ENCODE results near the gene ZBTB44.

Gene ZBTB44

GRCh38 chr11:130263351-130263750, 51.4 kb downstream of the ZBTB44 start:
- peaks cover 76% of the 10 kb centered on the region; the same call in 1 of the 2 replicates for H3K36me3 ChIP-seq (ENCODE audit: insufficient read depth, low read length)
- no peaks in the 10 kb centered on the region for H3F3A ChIP-seq (ENCODE audit: low read depth)
- peaks cover 40% of the 10 kb centered on the region for H4K20me1 ChIP-seq (ENCODE audit: insufficient read depth, low read length, poor library complexity, severe bottlenecking)
- H3K4me1 ChIP-seq (ENCODE audit: insufficient read depth, low read length, poor library complexity, severe bottlenecking) = peaks cover 8% of the 10 kb centered on the region
- no peak overlapping the region for H2AFZ ChIP-seq (ENCODE audit: low read length)
- H3K9ac ChIP-seq (ENCODE audit: low read depth, low read length, poor library complexity, severe bottlenecking) = no peak overlapping the region
- H3K4me3 ChIP-seq (ENCODE audit: low read length, poor library complexity, severe bottlenecking) = no peak overlapping the region
- H3K27me3 ChIP-seq (ENCODE audit: insufficient read depth, low read length, poor library complexity, severe bottlenecking) = no peaks in the 10 kb centered on the region
- peaks cover 73% of the 10 kb centered on the region for H3K79me2 ChIP-seq (ENCODE audit: insufficient read depth, low read length)
- no peak overlapping the region for H3K4me2 ChIP-seq (ENCODE audit: low read depth, low read length, poor library complexity, severe bottlenecking)
- H3K9me3 ChIP-seq (ENCODE audit: insufficient read depth, low read depth, low read length) = no peaks in the 10 kb centered on the region; the same call in 1 of the 2 replicates
- H3K9me2 ChIP-seq (replicated peaks; ENCODE audit: low read depth, low read length) = no peaks in the 10 kb centered on the region
- TF ChIP-seq EZH2phosphoT487 (IDR thresholded peaks at IDR 0.05; ENCODE audit: borderline replicate concordance) = no peak
- TF ChIP-seq, protein P1, sequence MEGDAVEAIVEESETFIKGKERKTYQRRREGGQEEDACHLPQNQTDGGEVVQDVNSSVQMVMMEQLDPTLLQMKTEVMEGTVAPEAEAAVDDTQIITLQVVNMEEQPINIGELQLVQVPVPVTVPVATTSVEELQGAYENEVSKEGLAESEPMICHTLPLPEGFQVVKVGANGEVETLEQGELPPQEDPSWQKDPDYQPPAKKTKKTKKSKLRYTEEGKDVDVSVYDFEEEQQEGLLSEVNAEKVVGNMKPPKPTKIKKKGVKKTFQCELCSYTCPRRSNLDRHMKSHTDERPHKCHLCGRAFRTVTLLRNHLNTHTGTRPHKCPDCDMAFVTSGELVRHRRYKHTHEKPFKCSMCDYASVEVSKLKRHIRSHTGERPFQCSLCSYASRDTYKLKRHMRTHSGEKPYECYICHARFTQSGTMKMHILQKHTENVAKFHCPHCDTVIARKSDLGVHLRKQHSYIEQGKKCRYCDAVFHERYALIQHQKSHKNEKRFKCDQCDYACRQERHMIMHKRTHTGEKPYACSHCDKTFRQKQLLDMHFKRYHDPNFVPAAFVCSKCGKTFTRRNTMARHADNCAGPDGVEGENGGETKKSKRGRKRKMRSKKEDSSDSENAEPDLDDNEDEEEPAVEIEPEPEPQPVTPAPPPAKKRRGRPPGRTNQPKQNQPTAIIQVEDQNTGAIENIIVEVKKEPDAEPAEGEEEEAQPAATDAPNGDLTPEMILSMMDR (conservative IDR thresholded peaks at IDR 0.05; ENCODE audit: low read length) = no peak

DNA sequence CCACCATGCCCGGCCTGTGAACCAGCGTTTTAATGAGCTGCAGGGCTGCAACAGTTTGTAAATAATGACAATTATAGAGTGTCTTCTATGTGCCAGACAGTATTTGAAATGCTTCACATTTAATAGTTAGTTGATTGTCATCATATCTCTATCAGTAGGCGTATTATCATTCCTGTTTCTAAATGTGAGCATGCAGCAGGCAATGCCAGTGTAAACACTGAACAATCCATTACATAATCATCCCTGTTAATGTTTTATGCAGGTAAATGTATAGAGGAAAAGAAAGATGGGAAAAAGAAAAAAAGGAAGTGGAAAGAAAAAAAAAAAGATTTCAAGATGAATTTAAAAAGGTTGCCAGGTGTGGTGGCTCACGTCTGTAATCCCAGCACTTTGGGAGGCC, 52.3 kb downstream of the ZBTB44 start:
- Histone ChIP-seq H2AFZ (ENCODE audit: low read length) (no peak overlapping the region), H3K4me1 (ENCODE audit: insufficient read depth, low read length, poor library complexity, severe bottlenecking) (peaks cover 8% of the 10 kb centered on the region), H3K4me2 (ENCODE audit: low read depth, low read length, poor library complexity, severe bottlenecking) (no peak overlapping the region), H3K9me2 (replicated peaks; ENCODE audit: low read depth, low read length) (no peaks in the 10 kb centered on the region), H3K4me3 (ENCODE audit: low read length, poor library complexity, severe bottlenecking) (no peak overlapping the region), H3F3A (ENCODE audit: low read depth) (no peaks in the 10 kb centered on the region), H3K36me3 (ENCODE audit: insufficient read depth, low read length) (peaks cover 73% of the 10 kb centered on the region; the same call in 1 of the 2 replicates), H3K9me3 (ENCODE audit: insufficient read depth, low read depth, low read length) (no peaks in the 10 kb centered on the region; the same call in 1 of the 2 replicates), H3K9ac (ENCODE audit: low read depth, low read length, poor library complexity, severe bottlenecking) (no peak overlapping the region), H3K79me2 (ENCODE audit: insufficient read depth, low read length) (peaks cover 78% of the 10 kb centered on the region), H4K20me1 (ENCODE audit: insufficient read depth, low read length, poor library complexity, severe bottlenecking) (peaks cover 36% of the 10 kb centered on the region), H3K27me3 (ENCODE audit: insufficient read depth, low read length, poor library complexity, severe bottlenecking) (no peaks in the 10 kb centered on the region)
- TF ChIP-seq, protein P1 (conservative IDR thresholded peaks at IDR 0.05; ENCODE audit: low read length) = no peak
- TF ChIP-seq EZH2phosphoT487 (IDR thresholded peaks at IDR 0.05; ENCODE audit: borderline replicate concordance) = no peak

GRCh38 chr11:130261571-130261970, 53.1 kb downstream of the ZBTB44 start:
- Histone ChIP-seq H3K4me1 (ENCODE audit: insufficient read depth, low read length, poor library complexity, severe bottlenecking) (peaks cover 8% of the 10 kb centered on the region), H3F3A (ENCODE audit: low read depth) (no peaks in the 10 kb centered on the region), H3K79me2 (ENCODE audit: insufficient read depth, low read length) (peaks cover 83% of the 10 kb centered on the region), H3K9ac (ENCODE audit: low read depth, low read length, poor library complexity, severe bottlenecking) (no peak overlapping the region), H3K4me2 (ENCODE audit: low read depth, low read length, poor library complexity, severe bottlenecking) (no peak overlapping the region), H3K36me3 (ENCODE audit: insufficient read depth, low read length) (peaks cover 70% of the 10 kb centered on the region; the same call in 1 of the 2 replicates), H3K9me3 (ENCODE audit: insufficient read depth, low read depth, low read length) (no peaks in the 10 kb centered on the region; the same call in 1 of the 2 replicates), H2AFZ (ENCODE audit: low read length) (no peak overlapping the region), H4K20me1 (ENCODE audit: insufficient read depth, low read length, poor library complexity, severe bottlenecking) (peaks cover 30% of the 10 kb centered on the region), H3K4me3 (ENCODE audit: low read length, poor library complexity, severe bottlenecking) (no peak overlapping the region), H3K27me3 (ENCODE audit: insufficient read depth, low read length, poor library complexity, severe bottlenecking) (no peaks in the 10 kb centered on the region), H3K9me2 (replicated peaks; ENCODE audit: low read depth, low read length) (no peaks in the 10 kb centered on the region)
- no peak for TF ChIP-seq EZH2phosphoT487 (IDR thresholded peaks at IDR 0.05; ENCODE audit: borderline replicate concordance)
- TF ChIP-seq, protein P1 (conservative IDR thresholded peaks at IDR 0.05; ENCODE audit: low read length) = no peak
